Transverse colon (tissue), 4 donors: ENCODE measurements around the gene FAM162A. TPM values are rescaled to one million over a fixed set of nuclear protein-coding genes. Genes with fewer than 3 reads are reported as not detected.

Experiments used
- DNase-seq: peaks from one replicate; pipeline ENCODE4 v3.0.0-alpha.2; 2019
- H3K27ac ChIP-seq, 4 donors: fragments of 200-600 bp; sonication (generic); 2 replicates each; pipeline ENCODE4 v1.5.1; 2016 to 2018; ENCODE audit warnings: inconsistent platforms in 4 of 4
- H3K27me3 ChIP-seq: fragments of 200-600 bp; sonication (generic); 2 replicates; pipeline ENCODE4 v1.5.1; 2017; ENCODE audit warnings: inconsistent platforms
- H3K36me3 ChIP-seq, 4 donors: fragments of 200-600 bp; sonication (generic); 2 replicates each; pipeline ENCODE4 v1.5.1; 2017 to 2019; ENCODE audit warnings: inconsistent platforms in 4 of 4
- H3K4me1 ChIP-seq, 4 donors: fragments of 200-600 bp; sonication (generic); 2 replicates each; pipeline ENCODE4 v1.5.1; 2017 to 2020; ENCODE audit warnings: inconsistent platforms in 4 of 4
- H3K4me3 ChIP-seq, 4 donors: fragments of 200-600 bp; sonication (generic); 1 replicate in 1 of 4; 2 replicates in 3 of 4; pipeline versions ENCODE4 v1.5.1 to v1.6.1; 2017 to 2019; ENCODE audit warnings: inconsistent platforms in 4 of 4
- H3K9me3 ChIP-seq, 2 donors: fragments of 200-600 bp; sonication (generic); 2 replicates each; pipeline ENCODE4 v1.5.1; 2017 to 2019; ENCODE audit warnings: inconsistent platforms in 2 of 2
- CTCF ChIP-seq, 5 experiments: fragments of 200-600 bp in 3 of 5; fragments of 450-650 bp in 2 of 5; sonication (generic) in 3 of 5; IDR thresholded peaks; 1 replicate in 2 of 5; 2 replicates in 3 of 5; pipeline ENCODE4 v1.5.1; 2016 to 2017; ENCODE audit warnings: antibody characterized with exemption in 5 of 5, inconsistent platforms in 3 of 5, mild to moderate bottlenecking in 2 of 5, moderate library complexity in 1 of 5
- EP300 ChIP-seq: sonication (generic); formaldehyde crosslinking; IDR thresholded peaks from one replicate; pipeline ENCODE4 v1.6.1; 2017; ENCODE audit warnings: antibody characterized with exemption, low read depth
- POLR2A ChIP-seq: fragments of 450-650 bp; IDR thresholded peaks from one replicate; pipeline ENCODE4 v1.6.1; 2016; ENCODE audit warnings: antibody characterized with exemption, mild to moderate bottlenecking, moderate library complexity
- POLR2AphosphoS5 ChIP-seq, 3 donors: sonication (generic); formaldehyde crosslinking; IDR thresholded peaks; one replicate each; pipeline ENCODE4 v1.6.1; 2016; ENCODE audit warnings: antibody characterized with exemption in 3 of 3
- WGBS, 2 donors: methylation state at CpG; one replicate each; pipeline ENCODE4 v1.1.5; 2018; ENCODE audit warnings: low coverage in 1 of 2; 5-methylcytosine and 5-hydroxymethylcytosine counted together
- in situ Hi-C, 4 donors: fragments of 200-750 bp; cut with MboI; loops; one replicate each; pipeline versions ENCODE4 v1.15.0 to v1.15.1; 2017; ENCODE audit warnings: low sequenced_read_pairs in 3 of 4, low pct_ligation_motif_present in 1 of 4, low pct_unique_long_range_greater_than_20kb in 1 of 4
- intact Hi-C: fragments of 100-400 bp; cut with DNase I; formaldehyde crosslinking; loops from one replicate; pipeline ENCODE4 v1.15.1; 2023; ENCODE audit warnings: low total_unique reads
- total RNA-seq, 4 donors: library from RNA; depleted of rRNA; stranded (reverse); fragments of >200 nt; gene quantifications; one replicate each; pipeline ENCODE4 v1.1.0, GENCODE V29; 2016

Gene FAM162A
- total RNA-seq, 4 donors from 2014 or later = 11.2 to 116 (median 57.6) TPM

- Histone ChIP-seq H3K4me1 (no peaks in the 10 kb centered on the region), H3K27ac (no peak overlapping the region), H3K4me3 (no peak overlapping the region), H3K27me3 (no peaks in the 10 kb centered on the region), H3K9me3 (no peaks in the 10 kb centered on the region), H3K36me3 (peaks cover 0 to 77% (median 34%) of the 10 kb centered on the region in 4 donors)
- in situ Hi-C loops (loop anchor here in 1 of 4 donors (25.0 kb wide), 1 partner anchor 281 kb away; the partner anchor contains the start of gene PARP14), intact Hi-C loops (no loop called here)
- DNase-seq = no peak
- 78% methylated on average over 4 of the region's 4 CpGs; no CpG with 5 or more reads in 1 of the 2 donors for WGBS, 2 donors
- TF ChIP-seq EP300 = no peak
- TF ChIP-seq CTCF (IDR thresholded peaks at IDR 0.05) = no peak
- no peak for TF ChIP-seq POLR2A
- TF ChIP-seq POLR2AphosphoS5 (IDR thresholded peaks at IDR 0.05) = no peak
Measured at GRCh38 chr3:122406198-122406597, 22.2 kb downstream of the FAM162A start.

GRCh38 chr3:122407946-122408345, 24.0 kb downstream of the FAM162A start:
- Histone ChIP-seq H3K4me3 (no peak overlapping the region), H3K36me3 (peaks cover 0 to 72% (median 32%) of the 10 kb centered on the region in 4 donors), H3K4me1 (peaks cover 0 to under 1% (median 0%) of the 10 kb centered on the region in 4 donors), H3K27me3 (no peaks in the 10 kb centered on the region), H3K27ac (no peak overlapping the region), H3K9me3 (no peaks in the 10 kb centered on the region)
- TF ChIP-seq EP300 = no peak
- TF ChIP-seq POLR2A = no peak
- TF ChIP-seq POLR2AphosphoS5 (IDR thresholded peaks at IDR 0.05) = no peak
- no peak for TF ChIP-seq CTCF (IDR thresholded peaks at IDR 0.05)
- WGBS, 2 donors = 90 to 100% methylated on average over 1 of the region's 1 CpG
- in situ Hi-C loops (loop anchor here in 1 of 4 donors (25.0 kb wide), 1 partner anchor 279 kb away; the partner anchor contains the start of gene PARP14), intact Hi-C loops (no loop called here)
- no peak for DNase-seq

- intact Hi-C loops = no loop called here
- H3K36me3 ChIP-seq = peaks cover 0 to 57% (median 26%) of the 10 kb centered on the region in 4 donors
- peaks cover 0 to 14% (median under 1%) of the 10 kb centered on the region in 4 donors for H3K4me1 ChIP-seq
- no peak overlapping the region for H3K27ac ChIP-seq
- H3K4me3 ChIP-seq = no peak overlapping the region
- DNase-seq = no peak
- TF ChIP-seq EP300 (no peak), POLR2AphosphoS5 (IDR thresholded peaks at IDR 0.05) (no peak), CTCF (IDR thresholded peaks at IDR 0.05) (no peak), POLR2A (no peak)
- 81 to 84% methylated on average over 6 of the region's 6 CpGs for WGBS, 2 donors
- H3K27me3 ChIP-seq = no peaks in the 10 kb centered on the region
- in situ Hi-C loops = loop anchor here in 1 of 4 donors (25.0 kb wide), 1 partner anchor 278 kb away; the partner anchor contains the start of gene PARP14
- H3K9me3 ChIP-seq = no peaks in the 10 kb centered on the region
Measured at GRCh38 chr3:122409446-122409845, 25.5 kb downstream of the FAM162A start.

DNA sequence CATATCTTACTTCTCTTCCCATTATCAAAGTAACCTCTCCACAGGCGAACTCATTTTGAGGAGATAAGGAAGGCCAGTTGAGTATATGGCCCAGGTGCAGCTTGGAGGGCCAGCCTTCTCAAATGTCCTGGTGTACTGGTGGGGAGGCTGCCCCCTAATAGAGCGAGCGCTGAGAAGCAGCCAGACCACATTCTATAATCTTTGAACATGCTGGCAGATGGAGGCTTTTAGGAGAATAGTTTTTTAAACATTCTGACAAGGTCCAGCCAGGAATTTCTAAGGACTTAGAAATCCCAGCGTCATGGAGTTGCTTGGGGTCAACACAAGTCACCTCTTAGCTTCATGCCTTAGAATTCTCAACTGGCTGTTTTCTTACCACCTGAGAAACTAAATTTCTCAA, 26.1 kb downstream of the FAM162A start:
- Histone ChIP-seq H3K9me3 (no peaks in the 10 kb centered on the region), H3K36me3 (peaks cover 0 to 52% (median 23%) of the 10 kb centered on the region in 4 donors), H3K4me3 (no peak overlapping the region), H3K27me3 (no peaks in the 10 kb centered on the region), H3K4me1 (peaks cover 0 to 21% (median 7%) of the 10 kb centered on the region in 4 donors), H3K27ac (no peak overlapping the region)
- DNase-seq = no peak
- TF ChIP-seq EP300 = no peak
- no peak for TF ChIP-seq POLR2AphosphoS5 (IDR thresholded peaks at IDR 0.05)
- no peak for TF ChIP-seq CTCF (IDR thresholded peaks at IDR 0.05)
- no peak for TF ChIP-seq POLR2A
- 79 to 92% methylated on average over 2 to 4 of the region's 4 CpGs for WGBS, 2 donors
- in situ Hi-C loops = loop anchor here in 1 of 4 donors (25.0 kb wide), 1 partner anchor 277 kb away; the partner anchor contains the start of gene PARP14
- intact Hi-C loops = no loop called here
